Measurements from ENCODE around the gene SLC6A20. TPM values are rescaled to one million over a fixed set of nuclear protein-coding genes. Genes with fewer than 3 reads are reported as not detected.

Gene SLC6A20
- total RNA-seq, 1 experiment from 2014 or later: 0.89 TPM

GRCh38 chr3:45781841-45782240 lies 14.5 kb downstream of the SLC6A20 start:
- RAD21 ChIA-PET (ENCODE audit: low non-redundant PET in 1 of 2, low total read pairs in 2 of 2, uncharacterized antibody in 2 of 2, unreplicated experiment in 2 of 2): no interaction called here

More at GRCh38 chr3:45781841-45782240, 14.5 kb downstream of the SLC6A20 start:
- Histone ChIP-seq H3K36me3 (ENCODE audit: control insufficient read depth in 1 of 2, insufficient read depth in 2 of 2, low read length in 2 of 2) (no peaks in the 10 kb centered on the region), H4K20me1 (ENCODE audit: insufficient read depth) (no peaks in the 10 kb centered on the region), H3K9me3 (ENCODE audit: control insufficient read depth in 1 of 2, insufficient read depth in 1 of 2, low read depth in 1 of 2, low read length in 2 of 2) (no peaks in the 10 kb centered on the region), H3K27me3 (ENCODE audit: insufficient read depth, low read length) (no peaks in the 10 kb centered on the region), H3K79me2 (ENCODE audit: insufficient read depth, low read length) (no peaks in the 10 kb centered on the region), H3K4me1 (ENCODE audit: control insufficient read depth in 1 of 2, insufficient read depth in 2 of 2, low read length in 2 of 2) (peaks cover 0 to 4% of the 10 kb centered on the region in 2 experiments; a peak in 1 of 4 replicates), H3K9ac (ENCODE audit: low read length) (no peak overlapping the region), H3K27ac (ENCODE audit: low read depth, low read length) (no peak overlapping the region), H3K4me3 (replicated peaks in 1 of 2; ENCODE audit: low read depth in 1 of 2, low read length in 2 of 2) (no peak overlapping the region), H3K9me2 (ENCODE audit: insufficient read depth) (no peaks in the 10 kb centered on the region), H2AFZ (ENCODE audit: low read depth, low read length, poor library complexity, severe bottlenecking) (no peak overlapping the region), H3K4me2 (ENCODE audit: low read length) (no peak overlapping the region)
- intact Hi-C loops (cut with micrococcal nuclease): no loop called here
- DNase-seq (ENCODE audit: low read depth, low spot score): no peak
- ChIA-PET CTCF (no interaction called here), POLR2A (no interaction called here)
- TF ChIP-seq SIN3A (IDR thresholded peaks at IDR 0.05; ENCODE audit: low read depth) (no peak), TCF7L2 (IDR thresholded peaks at IDR 0.05; ENCODE audit: borderline replicate concordance, extremely low read depth, insufficient read depth, insufficient read length) (no peak), ZBTB33 (IDR thresholded peaks at IDR 0.05; ENCODE audit: extremely low read depth, insufficient replicate concordance, low read length) (no peak), EZH2 (IDR thresholded peaks at IDR 0.05) (no peak), EGR1 (IDR thresholded peaks at IDR 0.05; ENCODE audit: low read depth) (no peak), ZFX (IDR thresholded peaks at IDR 0.05) (no peak), POLR2A (IDR thresholded peaks at IDR 0.05; ENCODE audit: borderline replicate concordance, extremely low read depth, insufficient read depth, insufficient read length) (no peak), CBX3 (IDR thresholded peaks at IDR 0.05; ENCODE audit: low read depth) (no peak), REST (IDR thresholded peaks at IDR 0.05; ENCODE audit: low read depth) (no peak), CTCF (IDR thresholded peaks at IDR 0.05 in 2 of 3, conservative IDR thresholded peaks at IDR 0.05 in 1 of 3; ENCODE audit: borderline replicate concordance in 1 of 3, insufficient read depth in 1 of 3, low read depth in 2 of 3, low read length in 2 of 3) (no peak), MAX (IDR thresholded peaks at IDR 0.05) (no peak), POLR2AphosphoS5 (IDR thresholded peaks at IDR 0.05; ENCODE audit: low read depth, low read length) (no peak), CEBPB (IDR thresholded peaks at IDR 0.05; ENCODE audit: low read depth) (no peak), SP1 (IDR thresholded peaks at IDR 0.05; ENCODE audit: low read depth) (no peak), ZNF274 (IDR thresholded peaks at IDR 0.05; ENCODE audit: low read depth, low read length) (no peak), RAD21 (IDR thresholded peaks at IDR 0.05; ENCODE audit: low read depth) (no peak), JUND (IDR thresholded peaks at IDR 0.05) (no peak), SRF (IDR thresholded peaks at IDR 0.05; ENCODE audit: low read depth) (no peak), YY1 (IDR thresholded peaks at IDR 0.05; ENCODE audit: extremely low read depth, insufficient replicate concordance, low read depth, low read length) (no peak)
- BruUV-seq (replicated peaks): no TSS peak
- no peak for ATAC-seq
